Lower leg skin (tissue), 4 donors: ENCODE data around the gene DEPDC1. TPM values are rescaled to one million over a fixed set of nuclear protein-coding genes. Genes with fewer than 3 reads are reported as not detected.

Experiments
- DNase-seq, 2 donors: peaks; one replicate each; pipeline ENCODE4 v3.0.0-alpha.2; 2019; ENCODE audit warnings: low spot score in 2 of 2
- H3K4me3 ChIP-seq: fragments of 200-600 bp; sonication (generic); 2 replicates; pipeline ENCODE4 v1.5.1; 2017; ENCODE audit warnings: mild to moderate bottlenecking, low read depth; ENCODE audit not compliant: poor library complexity, severe bottlenecking
- CTCF ChIP-seq, 3 donors: fragments of 450-650 bp; IDR thresholded peaks; one replicate each; pipeline ENCODE4 v1.5.1; 2016; ENCODE audit warnings: antibody characterized with exemption in 3 of 3, mild to moderate bottlenecking in 3 of 3, moderate library complexity in 2 of 3
- POLR2A ChIP-seq, 2 donors: fragments of 450-650 bp; IDR thresholded peaks; one replicate each; pipeline ENCODE4 v1.6.1; 2016 to 2017; ENCODE audit warnings: antibody characterized with exemption in 2 of 2, mild to moderate bottlenecking in 1 of 2, moderate library complexity in 1 of 2
- WGBS, 2 donors: methylation state at CpG; one replicate each; pipeline ENCODE4 v1.1.5; 2018; 5-methylcytosine and 5-hydroxymethylcytosine counted together
- intact Hi-C: fragments of 100-400 bp; cut with DNase I; formaldehyde crosslinking; loops from one replicate; pipeline ENCODE4 v1.15.0; 2023; ENCODE audit warnings: low total_unique reads
- total RNA-seq, 4 donors: library from RNA; depleted of rRNA; stranded (reverse); fragments of >200 nt; gene quantifications; one replicate each; pipeline ENCODE4 v1.1.0, GENCODE V29; 2016

DEPDC1 gene
- total RNA-seq, 4 donors from 2014 or later = 1.3 to 6.5 (median 2.0) TPM

DNA sequence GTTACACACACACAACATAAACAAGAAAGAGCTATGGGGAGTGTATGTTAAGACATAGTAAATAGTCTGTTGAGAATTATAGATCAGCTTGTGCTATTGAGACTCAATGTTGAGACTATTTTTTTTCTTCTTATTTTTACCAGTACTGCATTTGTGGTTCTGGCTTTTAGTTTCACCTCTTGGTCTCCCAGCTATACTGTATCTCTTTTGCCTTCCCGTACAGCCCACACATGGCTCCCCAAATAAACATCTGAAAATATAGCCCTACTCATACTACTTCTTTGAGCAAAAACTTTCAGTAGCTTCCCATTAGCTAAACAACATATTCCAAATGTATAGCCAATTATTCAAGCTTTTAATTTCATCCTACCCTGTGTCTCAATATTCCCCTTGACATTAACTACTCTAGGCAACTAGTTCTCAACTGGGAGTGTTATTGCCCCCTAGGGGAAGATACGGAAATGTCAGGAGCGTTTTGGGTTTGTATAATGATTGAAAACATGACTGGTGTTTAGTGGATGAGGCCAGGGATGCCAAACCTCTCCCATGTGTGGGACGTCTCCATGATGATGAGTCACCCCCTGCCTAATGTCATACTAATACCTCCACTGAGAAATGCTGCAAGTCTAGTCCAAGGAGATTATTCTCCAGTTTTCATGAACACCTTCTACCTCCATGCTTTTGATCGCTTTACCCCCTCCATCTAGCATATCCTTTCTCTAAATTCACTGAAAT lies 53.9 kb downstream of the DEPDC1 start:
- WGBS, 2 donors = 36 to 39% methylated on average over 5 of the region's 5 CpGs
- intact Hi-C loops = no loop called here
- no peak overlapping the region for H3K4me3 ChIP-seq
- TF ChIP-seq CTCF (IDR thresholded peaks at IDR 0.05) = no peak
- TF ChIP-seq POLR2A (IDR thresholded peaks at IDR 0.05) = no peak
- DNase-seq = peak in 1 of 2 donors; percentile 29

DNA sequence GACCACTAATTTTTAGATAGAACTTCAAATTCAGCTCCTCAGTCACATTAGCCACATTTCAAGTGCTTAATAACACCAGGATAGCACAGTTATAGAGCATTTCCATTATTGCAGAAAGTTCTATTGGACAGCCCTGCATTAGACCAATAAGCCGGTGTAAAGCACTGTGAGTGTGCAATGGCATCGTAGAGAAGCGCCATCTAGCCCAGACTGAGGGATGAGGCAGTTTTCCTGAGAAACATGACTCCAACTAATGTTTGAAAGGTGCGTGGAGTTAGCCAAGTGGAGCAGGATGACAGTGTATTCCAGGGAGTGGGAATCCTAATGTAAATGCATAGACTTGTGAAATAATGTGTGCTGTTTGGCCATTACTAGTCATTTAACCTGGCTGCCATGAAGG lies 54.9 kb downstream of the DEPDC1 start:
- H3K4me3 ChIP-seq = no peak overlapping the region
- DNase-seq = no peak
- WGBS, 2 donors = 78 to 86% methylated on average over 4 of the region's 4 CpGs
- TF ChIP-seq POLR2A (IDR thresholded peaks at IDR 0.05) (no peak), CTCF (IDR thresholded peaks at IDR 0.05) (no peak)
- intact Hi-C loops = no loop called here

DNA sequence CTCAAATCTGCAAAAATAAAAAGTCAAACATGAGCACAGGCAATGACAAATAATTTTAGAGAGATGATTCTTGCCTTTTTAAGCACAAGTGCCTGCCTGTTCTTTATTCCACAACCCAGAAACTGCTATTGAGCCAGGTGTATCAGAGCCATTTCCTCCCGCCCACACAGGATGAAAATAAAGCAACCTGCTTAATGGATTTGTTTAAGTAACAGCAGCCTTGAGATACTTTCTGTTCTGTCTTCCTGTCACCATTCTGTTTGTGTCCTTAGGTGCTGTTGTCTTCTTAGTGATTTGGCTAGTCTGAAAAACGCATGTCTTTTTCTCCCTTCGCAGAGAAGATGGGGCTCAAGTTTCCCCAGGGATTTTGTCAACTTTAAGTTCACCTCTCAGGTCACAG lies 58.6 kb downstream of the DEPDC1 start:
- no peak for DNase-seq
- intact Hi-C loops = no loop called here
- TF ChIP-seq POLR2A (IDR thresholded peaks at IDR 0.05) (no peak), CTCF (IDR thresholded peaks at IDR 0.05) (no peak)
- no peak overlapping the region for H3K4me3 ChIP-seq
- WGBS, 2 donors = 57 to 63% methylated on average over 3 of the region's 3 CpGs

DNA sequence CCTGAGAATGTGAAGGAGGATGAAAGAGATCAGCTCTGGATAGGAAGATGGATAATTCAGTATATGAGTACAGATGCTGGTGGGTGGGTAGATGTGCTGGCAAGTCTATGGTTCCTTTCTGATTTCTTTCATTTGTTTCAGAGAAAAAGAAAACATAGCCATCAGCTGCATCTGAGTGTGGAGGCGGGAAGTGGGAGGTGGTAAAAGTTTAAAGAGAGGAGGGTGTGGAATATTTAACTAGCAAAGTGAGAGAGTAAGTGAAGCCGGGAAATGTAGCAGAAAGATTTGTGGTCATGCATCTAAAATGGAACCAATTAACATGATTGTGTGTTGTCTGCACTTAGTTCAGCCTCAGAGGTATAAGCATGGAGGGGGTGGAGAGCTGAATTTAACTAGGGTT lies 63.5 kb downstream of the DEPDC1 start:
- 61 to 77% methylated on average over 2 of the region's 2 CpGs for WGBS, 2 donors
- H3K4me3 ChIP-seq = no peak overlapping the region
- intact Hi-C loops = no loop called here
- DNase-seq = no peak
- TF ChIP-seq CTCF (IDR thresholded peaks at IDR 0.05) = no peak
- no peak for TF ChIP-seq POLR2A (IDR thresholded peaks at IDR 0.05)

DNA sequence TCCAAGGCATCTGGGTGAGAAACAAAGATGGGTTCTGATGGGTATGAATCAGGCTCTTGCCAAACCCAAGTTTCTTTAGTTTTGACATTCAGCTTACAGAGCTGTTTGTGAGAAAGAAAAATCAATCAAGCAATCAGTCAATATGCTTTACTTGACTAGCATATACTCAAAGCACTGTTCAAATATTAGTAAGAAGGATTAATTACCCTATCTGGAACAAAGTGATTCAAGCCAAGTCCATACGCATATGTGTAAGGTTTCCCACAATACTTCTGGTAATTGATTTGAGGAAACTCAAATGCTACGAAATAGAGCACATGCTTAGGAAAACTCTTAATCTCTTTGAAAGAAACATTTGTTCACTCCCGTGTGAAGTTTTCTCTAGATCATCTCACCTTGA lies 65.8 kb downstream of the DEPDC1 start:
- TF ChIP-seq POLR2A (IDR thresholded peaks at IDR 0.05) = no peak
- no peak for TF ChIP-seq CTCF (IDR thresholded peaks at IDR 0.05)

More for the DNA sequence above, 65.8 kb downstream of the DEPDC1 start:
- 85 to 92% methylated on average over 3 of the region's 3 CpGs for WGBS, 2 donors
- intact Hi-C loops = no loop called here
- DNase-seq = no peak
- H3K4me3 ChIP-seq = no peak overlapping the region
